GM19372 (cell line): ENCODE data around the gene ITPR2.
"Not testable (repeated sequence)": the region's sequence is repeated elsewhere in the genome, so short reads cannot be mapped to it uniquely, and the experiment has no call there.

ENCODE experiments used
- ATAC-seq: cut with Tn5 transposase; IDR thresholded peaks from one replicate; pipeline ENCODE4 v1.9.1; 2021; ENCODE audit warnings: mild to moderate bottlenecking, low read depth, moderate library complexity; ENCODE audit not compliant: unreplicated experiment

The ITPR2 gene

GRCh38 chr12:26795910-26796309 is 37.1 kb downstream of the ITPR2 start:
- no peak for ATAC-seq

- no peak for ATAC-seq
Measured at GRCh38 chr12:26791301-26791791, 41.6 kb downstream of the ITPR2 start.

- no peak for ATAC-seq
Measured at GRCh38 chr12:26790645-26790994, 42.4 kb downstream of the ITPR2 start.

GRCh38 chr12:26789731-26790644 is 43.0 kb downstream of the ITPR2 start:
- ATAC-seq, result no peak

GRCh38 chr12:26786865-26787514 is 46.0 kb downstream of the ITPR2 start:
- ATAC-seq, result no peak

- ATAC-seq, result no peak
Measured at GRCh38 chr12:26786491-26786864, 46.5 kb downstream of the ITPR2 start.

- ATAC-seq, result not testable (repeated sequence)
Measured at GRCh38 chr12:26783816-26784379, 49.1 kb downstream of the ITPR2 start.

- no peak for ATAC-seq
Measured at GRCh38 chr12:26783131-26783526, 49.9 kb downstream of the ITPR2 start.

GRCh38 chr12:26782372-26783130 is 50.4 kb downstream of the ITPR2 start:
- ATAC-seq, result no peak

- ATAC-seq, result not testable (repeated sequence)
Measured at GRCh38 chr12:26780656-26781055, 52.3 kb downstream of the ITPR2 start.

- ATAC-seq, result not testable (repeated sequence)
Measured at GRCh38 chr12:26778173-26778775, 54.7 kb downstream of the ITPR2 start.

GRCh38 chr12:26777236-26777635 is 55.8 kb downstream of the ITPR2 start:
- ATAC-seq, result no peak

- ATAC-seq, result not testable (repeated sequence)
Measured at GRCh38 chr12:26775991-26776390, 57.0 kb downstream of the ITPR2 start.

GRCh38 chr12:26773313-26774104 is 59.5 kb downstream of the ITPR2 start:
- no peak for ATAC-seq

GRCh38 chr12:26771861-26772260 is 61.1 kb downstream of the ITPR2 start:
- ATAC-seq, result no peak

- ATAC-seq, result no peak
Measured at GRCh38 chr12:26770239-26771070, 62.5 kb downstream of the ITPR2 start.

- ATAC-seq, result peak; percentile 26
Measured at GRCh38 chr12:26769611-26770010, 63.4 kb downstream of the ITPR2 start.
